Measurements from ENCODE around the gene E2F4. TPM values are rescaled to one million over a fixed set of nuclear protein-coding genes. Genes with fewer than 3 reads are reported as not detected.

Gene E2F4
- total and polyA plus RNA-seq, 2 of the 13 experiments (the other 11 are each of a cell fraction or from before 2014, with no cell fraction given): 84.8 to 91.2 TPM

DNA sequence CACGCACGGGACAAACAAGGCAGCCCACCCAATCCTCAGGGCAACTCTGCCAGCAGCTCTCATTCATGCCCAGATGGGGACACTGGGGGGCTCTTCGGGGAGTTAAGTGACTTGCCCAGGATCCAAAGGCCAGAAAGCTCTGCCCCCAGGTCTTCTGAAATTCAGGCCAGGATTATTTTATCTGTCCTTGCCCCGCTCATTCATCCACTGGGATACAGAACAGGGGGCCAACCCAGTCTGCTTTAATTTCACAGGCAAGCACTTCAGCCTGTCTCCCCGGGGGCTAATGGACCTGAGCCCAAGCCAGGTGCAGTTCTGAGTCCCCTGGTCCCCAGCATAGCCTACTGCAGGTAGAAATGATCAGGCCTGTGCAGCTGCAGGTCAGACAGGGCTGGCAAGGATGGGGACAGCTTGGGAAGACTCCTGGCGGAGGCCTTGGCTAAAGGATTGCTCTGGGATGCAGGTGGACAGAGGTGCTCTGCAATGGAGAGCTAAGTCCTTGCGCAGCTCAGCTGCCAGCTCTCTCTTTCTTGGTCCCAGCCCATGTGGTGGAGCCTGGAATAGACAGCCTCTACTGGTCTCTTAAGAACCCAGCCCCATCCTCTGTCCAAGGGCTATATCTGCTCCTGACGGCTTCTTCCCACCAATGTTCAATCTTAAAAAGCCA, 40.4 kb upstream of the E2F4 start (continued):
- no peak for TF ChIP-seq CENPT (CRISPR knock-in tag; IDR thresholded peaks at IDR 0.05; ENCODE audit: low read depth)
- no peak for TF ChIP-seq SIN3B (IDR thresholded peaks at IDR 0.05; ENCODE audit: low read length)
- TF ChIP-seq RXRB (CRISPR knock-in tag; IDR thresholded peaks at IDR 0.05; ENCODE audit: borderline replicate concordance): no peak
- TF ChIP-seq ZNF207 (IDR thresholded peaks at IDR 0.05; ENCODE audit: borderline replicate concordance): no peak
- 0 out of 2 replicates have a peak, but pooled peaks have one; percentile 13 for TF ChIP-seq SNAPC2 (CRISPR knock-in tag; IDR thresholded peaks at IDR 0.05)
- TF ChIP-seq, protein P1, sequence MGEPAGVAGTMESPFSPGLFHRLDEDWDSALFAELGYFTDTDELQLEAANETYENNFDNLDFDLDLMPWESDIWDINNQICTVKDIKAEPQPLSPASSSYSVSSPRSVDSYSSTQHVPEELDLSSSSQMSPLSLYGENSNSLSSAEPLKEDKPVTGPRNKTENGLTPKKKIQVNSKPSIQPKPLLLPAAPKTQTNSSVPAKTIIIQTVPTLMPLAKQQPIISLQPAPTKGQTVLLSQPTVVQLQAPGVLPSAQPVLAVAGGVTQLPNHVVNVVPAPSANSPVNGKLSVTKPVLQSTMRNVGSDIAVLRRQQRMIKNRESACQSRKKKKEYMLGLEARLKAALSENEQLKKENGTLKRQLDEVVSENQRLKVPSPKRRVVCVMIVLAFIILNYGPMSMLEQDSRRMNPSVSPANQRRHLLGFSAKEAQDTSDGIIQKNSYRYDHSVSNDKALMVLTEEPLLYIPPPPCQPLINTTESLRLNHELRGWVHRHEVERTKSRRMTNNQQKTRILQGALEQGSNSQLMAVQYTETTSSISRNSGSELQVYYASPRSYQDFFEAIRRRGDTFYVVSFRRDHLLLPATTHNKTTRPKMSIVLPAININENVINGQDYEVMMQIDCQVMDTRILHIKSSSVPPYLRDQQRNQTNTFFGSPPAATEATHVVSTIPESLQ (CRISPR knock-in tag; conservative IDR thresholded peaks at IDR 0.05): no peak
- no peak for TF ChIP-seq SOX5 (CRISPR knock-in tag; IDR thresholded peaks at IDR 0.05; ENCODE audit: borderline replicate concordance)
- no peak for TF ChIP-seq JUND (CRISPR knock-in tag; IDR thresholded peaks at IDR 0.05)
- TF ChIP-seq, protein P2, sequence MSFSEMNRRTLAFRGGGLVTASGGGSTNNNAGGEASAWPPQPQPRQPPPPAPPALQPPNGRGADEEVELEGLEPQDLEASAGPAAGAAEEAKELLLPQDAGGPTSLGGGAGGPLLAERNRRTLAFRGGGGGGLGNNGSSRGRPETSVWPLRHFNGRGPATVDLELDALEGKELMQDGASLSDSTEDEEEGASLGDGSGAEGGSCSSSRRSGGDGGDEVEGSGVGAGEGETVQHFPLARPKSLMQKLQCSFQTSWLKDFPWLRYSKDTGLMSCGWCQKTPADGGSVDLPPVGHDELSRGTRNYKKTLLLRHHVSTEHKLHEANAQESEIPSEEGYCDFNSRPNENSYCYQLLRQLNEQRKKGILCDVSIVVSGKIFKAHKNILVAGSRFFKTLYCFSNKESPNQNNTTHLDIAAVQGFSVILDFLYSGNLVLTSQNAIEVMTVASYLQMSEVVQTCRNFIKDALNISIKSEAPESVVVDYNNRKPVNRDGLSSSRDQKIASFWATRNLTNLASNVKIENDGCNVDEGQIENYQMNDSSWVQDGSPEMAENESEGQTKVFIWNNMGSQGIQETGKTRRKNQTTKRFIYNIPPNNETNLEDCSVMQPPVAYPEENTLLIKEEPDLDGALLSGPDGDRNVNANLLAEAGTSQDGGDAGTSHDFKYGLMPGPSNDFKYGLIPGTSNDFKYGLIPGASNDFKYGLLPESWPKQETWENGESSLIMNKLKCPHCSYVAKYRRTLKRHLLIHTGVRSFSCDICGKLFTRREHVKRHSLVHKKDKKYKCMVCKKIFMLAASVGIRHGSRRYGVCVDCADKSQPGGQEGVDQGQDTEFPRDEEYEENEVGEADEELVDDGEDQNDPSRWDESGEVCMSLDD (CRISPR knock-in tag; IDR thresholded peaks at IDR 0.05; ENCODE audit: borderline replicate concordance): no peak
- TF ChIP-seq ISL2 (CRISPR knock-in tag; IDR thresholded peaks at IDR 0.05): no peak
- TF ChIP-seq PAF1 (CRISPR knock-in tag; IDR thresholded peaks at IDR 0.05): peak; percentile 51; the same call in 1 of the 2 replicates
- TF ChIP-seq, protein P3, sequence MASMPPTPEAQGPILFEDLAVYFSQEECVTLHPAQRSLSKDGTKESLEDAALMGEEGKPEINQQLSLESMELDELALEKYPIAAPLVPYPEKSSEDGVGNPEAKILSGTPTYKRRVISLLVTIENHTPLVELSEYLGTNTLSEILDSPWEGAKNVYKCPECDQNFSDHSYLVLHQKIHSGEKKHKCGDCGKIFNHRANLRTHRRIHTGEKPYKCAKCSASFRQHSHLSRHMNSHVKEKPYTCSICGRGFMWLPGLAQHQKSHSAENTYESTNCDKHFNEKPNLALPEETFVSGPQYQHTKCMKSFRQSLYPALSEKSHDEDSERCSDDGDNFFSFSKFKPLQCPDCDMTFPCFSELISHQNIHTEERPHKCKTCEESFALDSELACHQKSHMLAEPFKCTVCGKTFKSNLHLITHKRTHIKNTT (CRISPR knock-in tag; IDR thresholded peaks at IDR 0.05): no peak
- TF ChIP-seq, protein P4, sequence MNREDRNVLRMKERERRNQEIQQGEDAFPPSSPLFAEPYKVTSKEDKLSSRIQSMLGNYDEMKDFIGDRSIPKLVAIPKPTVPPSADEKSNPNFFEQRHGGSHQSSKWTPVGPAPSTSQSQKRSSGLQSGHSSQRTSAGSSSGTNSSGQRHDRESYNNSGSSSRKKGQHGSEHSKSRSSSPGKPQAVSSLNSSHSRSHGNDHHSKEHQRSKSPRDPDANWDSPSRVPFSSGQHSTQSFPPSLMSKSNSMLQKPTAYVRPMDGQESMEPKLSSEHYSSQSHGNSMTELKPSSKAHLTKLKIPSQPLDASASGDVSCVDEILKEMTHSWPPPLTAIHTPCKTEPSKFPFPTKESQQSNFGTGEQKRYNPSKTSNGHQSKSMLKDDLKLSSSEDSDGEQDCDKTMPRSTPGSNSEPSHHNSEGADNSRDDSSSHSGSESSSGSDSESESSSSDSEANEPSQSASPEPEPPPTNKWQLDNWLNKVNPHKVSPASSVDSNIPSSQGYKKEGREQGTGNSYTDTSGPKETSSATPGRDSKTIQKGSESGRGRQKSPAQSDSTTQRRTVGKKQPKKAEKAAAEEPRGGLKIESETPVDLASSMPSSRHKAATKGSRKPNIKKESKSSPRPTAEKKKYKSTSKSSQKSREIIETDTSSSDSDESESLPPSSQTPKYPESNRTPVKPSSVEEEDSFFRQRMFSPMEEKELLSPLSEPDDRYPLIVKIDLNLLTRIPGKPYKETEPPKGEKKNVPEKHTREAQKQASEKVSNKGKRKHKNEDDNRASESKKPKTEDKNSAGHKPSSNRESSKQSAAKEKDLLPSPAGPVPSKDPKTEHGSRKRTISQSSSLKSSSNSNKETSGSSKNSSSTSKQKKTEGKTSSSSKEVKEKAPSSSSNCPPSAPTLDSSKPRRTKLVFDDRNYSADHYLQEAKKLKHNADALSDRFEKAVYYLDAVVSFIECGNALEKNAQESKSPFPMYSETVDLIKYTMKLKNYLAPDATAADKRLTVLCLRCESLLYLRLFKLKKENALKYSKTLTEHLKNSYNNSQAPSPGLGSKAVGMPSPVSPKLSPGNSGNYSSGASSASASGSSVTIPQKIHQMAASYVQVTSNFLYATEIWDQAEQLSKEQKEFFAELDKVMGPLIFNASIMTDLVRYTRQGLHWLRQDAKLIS (CRISPR knock-in tag; IDR thresholded peaks at IDR 0.05): no peak
- TF ChIP-seq TAF15 (IDR thresholded peaks at IDR 0.05; ENCODE audit: low read depth, low read length, poor library complexity, severe bottlenecking): no peak
- no peak for TF ChIP-seq HIVEP1 (CRISPR knock-in tag; IDR thresholded peaks at IDR 0.05)
- TF ChIP-seq, protein P5, sequence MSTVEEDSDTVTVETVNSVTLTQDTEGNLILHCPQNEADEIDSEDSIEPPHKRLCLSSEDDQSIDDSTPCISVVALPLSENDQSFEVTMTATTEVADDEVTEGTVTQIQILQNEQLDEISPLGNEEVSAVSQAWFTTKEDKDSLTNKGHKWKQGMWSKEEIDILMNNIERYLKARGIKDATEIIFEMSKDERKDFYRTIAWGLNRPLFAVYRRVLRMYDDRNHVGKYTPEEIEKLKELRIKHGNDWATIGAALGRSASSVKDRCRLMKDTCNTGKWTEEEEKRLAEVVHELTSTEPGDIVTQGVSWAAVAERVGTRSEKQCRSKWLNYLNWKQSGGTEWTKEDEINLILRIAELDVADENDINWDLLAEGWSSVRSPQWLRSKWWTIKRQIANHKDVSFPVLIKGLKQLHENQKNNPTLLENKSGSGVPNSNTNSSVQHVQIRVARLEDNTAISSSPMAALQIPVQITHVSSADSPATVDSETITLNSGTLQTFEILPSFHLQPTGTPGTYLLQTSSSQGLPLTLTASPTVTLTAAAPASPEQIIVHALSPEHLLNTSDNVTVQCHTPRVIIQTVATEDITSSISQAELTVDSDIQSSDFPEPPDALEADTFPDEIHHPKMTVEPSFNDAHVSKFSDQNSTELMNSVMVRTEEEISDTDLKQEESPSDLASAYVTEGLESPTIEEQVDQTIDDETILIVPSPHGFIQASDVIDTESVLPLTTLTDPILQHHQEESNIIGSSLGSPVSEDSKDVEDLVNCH (CRISPR knock-in tag; IDR thresholded peaks at IDR 0.05): 0 out of 2 replicates have a peak, but pooled peaks have one; percentile 46
